ENCODE data around the gene FGF12. TPM values are rescaled to one million over a fixed set of nuclear protein-coding genes. Genes with fewer than 3 reads are reported as not detected.

Gene FGF12
- total RNA-seq, 1 donor from 2014 or later: 1.6 TPM

GRCh38 chr3:192326656-192327055 is 400.7 kb downstream of the FGF12 start:
- DNase-seq (ENCODE audit: low read depth): no peak
- no peak overlapping the region for H3K4me3 ChIP-seq (ENCODE audit: low read depth, low read length)
- TF ChIP-seq, protein P1, sequence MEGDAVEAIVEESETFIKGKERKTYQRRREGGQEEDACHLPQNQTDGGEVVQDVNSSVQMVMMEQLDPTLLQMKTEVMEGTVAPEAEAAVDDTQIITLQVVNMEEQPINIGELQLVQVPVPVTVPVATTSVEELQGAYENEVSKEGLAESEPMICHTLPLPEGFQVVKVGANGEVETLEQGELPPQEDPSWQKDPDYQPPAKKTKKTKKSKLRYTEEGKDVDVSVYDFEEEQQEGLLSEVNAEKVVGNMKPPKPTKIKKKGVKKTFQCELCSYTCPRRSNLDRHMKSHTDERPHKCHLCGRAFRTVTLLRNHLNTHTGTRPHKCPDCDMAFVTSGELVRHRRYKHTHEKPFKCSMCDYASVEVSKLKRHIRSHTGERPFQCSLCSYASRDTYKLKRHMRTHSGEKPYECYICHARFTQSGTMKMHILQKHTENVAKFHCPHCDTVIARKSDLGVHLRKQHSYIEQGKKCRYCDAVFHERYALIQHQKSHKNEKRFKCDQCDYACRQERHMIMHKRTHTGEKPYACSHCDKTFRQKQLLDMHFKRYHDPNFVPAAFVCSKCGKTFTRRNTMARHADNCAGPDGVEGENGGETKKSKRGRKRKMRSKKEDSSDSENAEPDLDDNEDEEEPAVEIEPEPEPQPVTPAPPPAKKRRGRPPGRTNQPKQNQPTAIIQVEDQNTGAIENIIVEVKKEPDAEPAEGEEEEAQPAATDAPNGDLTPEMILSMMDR (conservative IDR thresholded peaks at IDR 0.05; ENCODE audit: low read depth, low read length): no peak

- TF ChIP-seq, protein P1 (conservative IDR thresholded peaks at IDR 0.05; ENCODE audit: low read depth, low read length): no peak
- DNase-seq (ENCODE audit: low read depth): no peak
- no peak overlapping the region for H3K4me3 ChIP-seq (ENCODE audit: low read depth, low read length)
Measured at GRCh38 chr3:192317564-192317963, 409.8 kb downstream of the FGF12 start.

GRCh38 chr3:192313605-192314004 is 413.7 kb downstream of the FGF12 start:
- TF ChIP-seq, protein P1 (conservative IDR thresholded peaks at IDR 0.05; ENCODE audit: low read depth, low read length): no peak
- DNase-seq (ENCODE audit: low read depth): no peak
- no peak overlapping the region for H3K4me3 ChIP-seq (ENCODE audit: low read depth, low read length)

DNA sequence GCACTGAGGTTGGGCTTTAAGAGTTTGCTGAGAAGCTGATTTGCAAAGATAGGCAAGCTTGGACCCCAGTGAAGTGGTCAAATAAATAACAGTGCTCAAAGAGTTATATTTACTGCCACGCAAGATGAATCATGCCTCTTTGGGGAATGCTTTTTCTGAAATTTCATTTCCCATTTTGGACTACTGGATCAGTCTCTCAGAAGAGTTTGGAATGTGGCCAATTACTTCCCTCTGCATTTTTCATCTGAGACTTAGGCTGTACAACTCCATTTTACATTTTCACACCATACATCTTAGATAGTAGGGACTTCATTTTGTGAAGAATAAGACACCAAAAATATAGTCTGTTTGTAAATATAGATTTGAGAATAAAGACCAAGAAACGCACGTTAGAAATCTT is 419.7 kb downstream of the FGF12 start:
- TF ChIP-seq, protein P1 (conservative IDR thresholded peaks at IDR 0.05; ENCODE audit: low read depth, low read length): no peak
- no peak for DNase-seq (ENCODE audit: low read depth)
- no peak overlapping the region for H3K4me3 ChIP-seq (ENCODE audit: low read depth, low read length)

GRCh38 chr3:192303235-192303634 is 424.1 kb downstream of the FGF12 start:
- no peak overlapping the region for H3K4me3 ChIP-seq (ENCODE audit: low read depth, low read length)
- DNase-seq (ENCODE audit: low read depth): no peak
- TF ChIP-seq, protein P1 (conservative IDR thresholded peaks at IDR 0.05; ENCODE audit: low read depth, low read length): no peak

GRCh38 chr3:192302721-192303120 is 424.6 kb downstream of the FGF12 start:
- TF ChIP-seq, protein P1 (conservative IDR thresholded peaks at IDR 0.05; ENCODE audit: low read depth, low read length): no peak
- no peak overlapping the region for H3K4me3 ChIP-seq (ENCODE audit: low read depth, low read length)
- no peak for DNase-seq (ENCODE audit: low read depth)

DNA sequence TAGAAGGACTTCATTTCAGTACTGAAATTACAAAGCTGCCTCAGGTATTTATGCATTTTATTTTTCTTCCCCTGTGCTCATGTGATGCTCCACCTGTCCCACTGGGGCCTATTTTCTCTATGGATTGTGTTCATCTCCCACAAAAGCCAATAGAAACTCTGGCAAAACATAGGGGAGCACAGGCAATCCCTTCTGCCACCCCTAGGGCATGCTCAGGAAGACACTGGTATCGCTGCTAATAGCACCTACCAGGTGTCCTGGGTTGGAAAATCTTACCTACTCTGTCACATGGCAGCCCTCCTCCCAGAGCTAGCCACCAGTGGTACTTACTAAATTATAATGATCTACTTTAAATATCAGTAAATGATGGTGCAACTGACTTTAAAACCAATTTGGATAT is 427.4 kb downstream of the FGF12 start:
- TF ChIP-seq, protein P1 (conservative IDR thresholded peaks at IDR 0.05; ENCODE audit: low read depth, low read length): no peak
- no peak for DNase-seq (ENCODE audit: low read depth)
- no peak overlapping the region for H3K4me3 ChIP-seq (ENCODE audit: low read depth, low read length)
